Stimulated activated CD4-positive, alpha-beta T cell treated with anti-CD3 and anti-CD28 coated beads, Interleukin-1b, Interleukin-23, amount 100 ng/mL, for 4 hours (primary cell): ENCODE data around the gene SH2D1B.
"Not testable (repeated sequence)": the region's sequence is repeated elsewhere in the genome, so short reads cannot be mapped to it uniquely, and the experiment has no call there.

Source experiments
- DNase-seq, 2 donors: peaks; one replicate each; pipeline ENCODE4 v3.0.0-alpha.2; 2020; ENCODE audit warnings: low read depth in 2 of 2

The SH2D1B gene

DNA sequence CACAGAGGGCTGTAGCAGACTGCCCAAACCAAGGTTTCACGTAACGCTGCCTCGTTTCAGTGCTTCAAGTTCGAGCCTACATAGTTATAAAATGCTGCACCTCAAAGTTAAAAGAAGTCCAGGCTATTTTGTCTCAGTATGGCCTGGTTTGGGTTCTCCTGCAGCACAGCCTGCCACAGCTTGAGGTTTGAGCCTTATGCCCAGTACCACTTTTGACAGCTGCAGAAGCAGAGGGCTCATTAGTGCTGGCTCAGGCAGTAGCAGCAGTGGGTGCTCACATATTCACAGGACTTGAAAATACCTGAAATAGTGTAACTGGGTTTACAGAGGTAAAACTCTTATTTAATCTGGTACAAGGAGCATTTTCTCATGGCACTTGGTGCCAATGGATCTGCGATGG is 50.6 kb downstream of the SH2D1B start:
- DNase-seq, result no peak

DNA sequence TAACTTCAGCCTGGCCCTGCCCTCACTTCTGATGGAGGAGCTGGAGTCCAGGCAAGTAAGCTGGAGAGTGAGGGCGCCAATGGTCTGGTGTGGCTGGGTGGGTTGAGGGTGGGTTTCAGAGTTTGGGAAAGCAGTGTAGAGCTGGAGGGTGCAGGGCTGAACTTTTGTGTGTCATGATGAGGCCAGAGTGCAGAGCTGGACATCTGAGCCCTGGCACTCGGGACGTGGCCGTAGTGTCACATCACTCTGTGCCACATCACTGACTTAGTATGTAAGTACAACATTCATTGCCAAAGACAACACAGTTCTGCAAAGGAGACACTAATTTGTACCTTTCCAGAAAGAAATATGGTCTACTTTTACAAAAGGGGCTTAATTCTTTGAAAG is 51.1 kb downstream of the SH2D1B start:
- DNase-seq, result no peak

DNA sequence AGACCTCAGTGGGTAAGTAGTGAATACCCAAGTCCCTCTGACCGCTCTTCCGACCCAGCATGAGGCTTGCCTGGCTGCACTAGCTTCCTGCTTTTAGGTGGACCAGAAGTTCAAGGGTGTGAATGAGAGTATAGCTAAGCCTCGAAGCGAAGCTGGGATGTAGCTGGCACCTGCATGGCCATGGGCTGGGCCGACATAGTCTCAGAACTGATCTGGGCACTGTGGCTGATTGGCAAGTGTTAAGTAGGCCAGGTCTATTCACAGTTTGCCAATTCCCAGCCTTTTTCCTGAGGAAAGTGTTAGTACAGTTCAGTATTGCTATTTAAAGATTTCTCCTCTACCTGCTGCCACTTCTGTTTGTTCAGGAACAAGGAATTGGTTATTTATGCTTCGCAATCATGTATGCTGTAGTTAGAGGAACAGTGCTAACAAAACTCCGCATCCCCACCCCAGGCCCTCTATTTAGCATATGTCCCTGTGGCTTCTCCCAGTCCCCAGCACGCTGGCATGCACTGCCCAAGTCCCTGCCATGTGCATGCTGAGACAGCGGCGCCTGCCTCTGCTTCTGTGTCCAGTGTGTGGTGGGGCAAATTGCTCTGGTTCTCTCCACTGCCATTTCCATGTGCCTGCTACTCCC is 51.6 kb downstream of the SH2D1B start:
- DNase-seq, result no peak

DNA sequence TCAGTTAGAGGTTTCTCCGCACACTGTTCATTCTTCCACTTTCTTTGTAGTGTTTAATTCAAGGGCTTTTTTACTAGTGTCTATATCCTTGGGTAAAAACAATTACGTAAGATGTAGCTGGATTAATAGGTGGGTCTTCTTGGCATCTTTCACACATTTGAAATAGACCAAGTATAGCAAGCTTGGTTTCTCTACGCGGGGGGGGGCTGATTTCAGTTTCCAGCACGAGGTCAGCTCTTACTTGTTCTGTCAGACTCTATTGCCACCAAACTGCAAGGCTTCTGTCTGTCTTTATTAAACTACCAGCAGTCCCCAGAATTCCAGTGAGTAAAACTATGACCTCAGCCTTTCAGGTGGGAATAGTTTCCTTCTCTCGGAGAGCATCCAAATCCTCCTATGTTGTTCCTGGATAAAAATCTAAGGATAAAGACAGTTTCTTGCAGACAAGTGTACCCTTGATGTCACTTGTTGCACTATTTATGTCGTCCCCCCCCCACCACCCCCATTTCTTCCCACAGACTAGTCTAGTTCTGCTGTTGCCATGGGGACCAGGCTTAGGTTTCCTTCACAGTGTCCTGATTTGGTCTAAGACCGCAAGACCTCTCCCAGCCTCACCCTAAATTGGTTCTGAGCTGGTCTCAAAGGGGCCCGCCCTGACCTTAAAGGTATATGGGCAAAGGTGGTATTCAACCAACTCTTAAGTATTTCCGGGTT is 52.3 kb downstream of the SH2D1B start:
- no peak for DNase-seq

DNA sequence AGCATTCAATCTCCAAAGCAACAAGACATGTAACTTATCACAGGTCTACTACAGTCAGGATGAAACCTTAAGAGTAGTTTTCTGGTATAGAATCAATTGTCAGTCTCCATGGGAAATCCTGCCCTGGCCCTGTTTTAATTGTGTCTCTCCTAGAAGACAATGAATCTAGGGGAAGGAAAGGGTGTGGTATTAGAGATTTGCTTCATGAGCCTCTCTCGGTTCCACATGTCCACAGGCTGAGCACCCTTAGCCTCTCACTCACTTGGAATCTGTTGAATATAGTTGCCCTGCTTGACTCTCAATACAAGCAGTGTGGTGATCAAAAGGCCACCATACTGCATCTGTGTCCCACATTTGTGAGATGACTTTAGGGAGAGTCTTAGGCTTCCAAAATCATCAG is 53.0 kb downstream of the SH2D1B start:
- DNase-seq, result no peak

DNA sequence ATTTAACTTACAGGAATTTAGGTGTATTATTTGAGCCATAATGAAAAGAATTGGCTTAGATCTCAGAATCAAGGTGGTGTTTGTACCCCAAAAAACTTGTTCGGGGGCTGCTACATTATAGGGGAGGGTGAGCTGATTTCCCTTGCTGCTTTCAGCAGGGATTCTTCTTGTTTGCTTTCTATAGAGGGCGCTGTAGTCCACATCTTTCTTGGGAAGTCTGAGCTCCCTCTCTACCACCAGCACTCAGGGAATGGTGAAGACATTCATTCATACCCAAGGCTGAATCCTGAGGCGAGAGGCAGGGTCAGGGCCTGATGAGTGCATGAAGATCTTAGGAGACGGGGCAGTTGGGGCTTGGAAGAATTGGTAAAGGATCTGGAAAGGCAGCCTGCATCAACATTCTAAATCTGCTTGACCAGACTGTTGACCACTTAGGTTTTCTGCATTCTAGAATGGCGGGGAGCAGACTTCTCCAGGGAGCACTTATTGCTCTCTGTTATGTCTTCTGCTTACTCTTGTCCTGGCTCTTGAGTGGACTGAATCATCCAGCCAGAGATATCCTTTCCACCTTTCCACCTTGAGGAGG is 54.2 kb downstream of the SH2D1B start:
- no peak for DNase-seq

DNA sequence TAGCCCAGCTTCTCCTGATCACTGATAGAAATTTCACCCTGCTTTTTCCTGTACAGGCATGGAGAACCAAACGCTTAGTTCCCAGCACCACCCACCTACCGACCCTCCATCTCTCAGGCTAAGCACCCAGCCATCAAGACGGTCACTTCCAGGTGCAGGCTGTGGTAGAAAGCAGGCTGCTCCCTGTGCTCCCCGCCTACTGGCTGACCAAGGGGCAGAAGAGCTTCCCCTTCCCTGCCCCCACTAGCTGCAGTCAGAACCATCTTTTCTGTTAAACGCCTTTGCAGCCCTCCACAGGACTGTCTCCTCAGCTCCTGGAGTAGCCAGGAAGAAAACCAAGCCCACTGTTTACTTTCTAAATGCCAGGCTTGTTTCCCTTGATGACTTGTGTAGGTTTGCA is 58.2 kb downstream of the SH2D1B start:
- no peak for DNase-seq

DNA sequence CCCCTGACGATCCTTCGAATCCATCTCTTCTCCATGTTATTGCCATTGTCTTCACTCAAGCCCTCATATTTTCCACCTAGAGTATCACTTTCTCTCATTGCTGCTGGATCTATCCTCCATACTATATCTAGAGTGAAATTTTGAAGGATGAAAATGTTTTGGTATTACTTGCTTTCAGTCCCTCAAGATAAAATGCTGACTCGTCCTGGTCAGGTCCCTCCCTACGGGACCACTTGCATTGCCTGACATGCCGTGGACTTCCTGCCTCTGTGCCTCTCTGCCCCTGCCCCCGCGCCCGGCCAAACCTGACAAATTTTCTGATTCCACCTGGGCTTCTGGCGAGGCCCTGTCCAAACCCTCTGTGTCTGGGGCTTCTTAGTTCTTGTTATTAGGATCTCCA is 58.9 kb downstream of the SH2D1B start:
- no peak for DNase-seq

DNA sequence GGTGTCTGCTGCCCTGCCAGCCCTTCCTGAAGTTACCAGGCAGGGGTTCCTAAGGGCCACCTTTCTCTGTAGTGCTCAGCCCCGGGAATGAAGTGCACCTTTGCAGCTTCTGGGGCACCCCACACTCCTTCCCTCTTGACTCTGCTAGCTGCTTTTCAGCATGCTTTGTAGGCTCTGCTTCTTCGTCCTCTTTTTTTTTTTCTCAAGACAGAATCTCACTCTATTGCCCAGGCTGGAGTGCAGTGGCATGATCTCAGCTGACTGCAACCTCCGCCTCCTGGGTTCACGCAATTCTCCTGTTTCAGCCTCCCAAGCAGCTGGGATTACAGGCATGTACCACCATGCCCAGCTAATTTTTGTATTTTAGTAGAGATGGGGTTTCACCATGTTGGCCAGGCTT is 60.1 kb downstream of the SH2D1B start:
- not testable (repeated sequence) for DNase-seq

DNA sequence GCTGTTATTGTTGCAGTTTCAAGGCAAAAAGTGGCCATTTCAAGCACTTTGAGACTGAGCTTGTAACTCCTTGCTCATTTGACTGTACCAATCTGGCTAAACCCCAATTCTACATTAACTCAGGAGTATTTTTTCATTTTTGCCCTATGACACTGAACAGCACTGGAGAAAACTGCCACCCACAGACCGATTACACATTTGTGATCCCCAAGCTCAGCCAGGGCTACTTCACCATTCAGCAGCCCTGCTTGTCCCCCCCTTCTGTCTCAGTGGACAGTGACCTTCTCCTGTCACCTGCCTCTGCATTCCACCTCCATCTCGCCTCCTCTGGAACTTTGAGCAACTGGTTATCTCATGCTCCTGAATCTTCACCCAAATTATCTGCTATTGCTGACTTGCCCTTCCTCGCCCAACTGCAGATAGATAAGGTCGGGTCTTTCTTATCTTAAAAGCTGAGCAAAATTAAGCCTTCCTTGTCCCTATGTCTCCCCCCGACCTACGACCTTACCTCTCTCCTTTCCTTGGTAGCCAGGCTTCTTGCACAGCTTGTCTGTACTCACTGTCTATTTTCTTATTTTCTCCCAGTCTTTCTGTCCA is 60.6 kb downstream of the SH2D1B start:
- DNase-seq, result no peak

DNA sequence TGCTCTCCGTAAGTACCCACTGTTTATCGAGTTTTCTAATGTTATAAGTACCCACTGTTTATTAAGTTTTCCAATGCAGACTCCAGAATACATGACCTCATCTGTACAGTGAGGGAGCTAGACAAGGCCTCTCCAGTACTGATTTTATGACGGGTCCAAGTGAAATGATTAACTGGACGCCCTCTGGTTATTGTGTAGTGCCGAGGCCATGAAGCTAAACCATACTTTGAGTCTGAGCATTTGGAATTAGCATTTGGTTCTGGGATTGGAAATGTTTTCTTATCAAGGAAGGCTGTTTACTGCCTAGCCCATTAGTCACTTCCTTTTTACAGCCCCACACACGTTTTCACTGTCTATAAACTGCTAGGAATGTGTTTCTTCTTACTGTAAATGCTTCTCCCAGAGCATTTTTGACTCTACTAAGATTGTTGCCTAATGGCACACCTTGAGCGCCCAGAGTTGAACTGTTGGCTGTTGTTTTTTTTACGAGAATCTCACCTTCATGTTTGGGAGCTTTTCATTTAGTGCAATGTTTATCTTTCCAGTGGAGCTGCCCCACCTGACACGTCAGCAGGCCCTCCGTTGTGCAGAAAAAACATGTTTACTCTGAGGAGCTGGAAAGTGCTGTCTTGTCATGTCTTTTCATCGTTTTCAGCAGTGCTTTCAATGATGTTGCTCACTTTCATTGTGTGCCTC is 62.2 kb downstream of the SH2D1B start:
- no peak for DNase-seq

DNA sequence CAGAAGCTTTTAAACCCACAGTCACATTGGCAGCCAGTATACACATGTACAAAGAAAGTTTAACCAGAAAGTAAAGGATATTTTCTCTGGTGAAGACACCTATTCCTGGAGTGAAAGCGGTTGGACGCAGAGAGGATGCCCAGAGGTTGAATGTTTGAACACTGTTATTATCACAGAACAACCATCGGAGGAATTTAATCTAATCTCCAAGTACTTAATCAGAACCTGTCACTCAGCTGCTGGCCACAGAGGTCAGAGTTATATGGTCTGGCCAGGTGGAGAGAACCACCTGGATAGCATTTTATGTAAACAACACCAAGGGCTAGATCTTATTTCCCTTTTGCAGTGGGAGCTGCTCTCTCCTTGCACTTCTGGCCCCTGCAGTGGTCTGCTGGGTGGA is 64.7 kb downstream of the SH2D1B start:
- DNase-seq, result no peak
